WI38 (cell line): ENCODE results near the gene PIF1.
A peak's percentile ranks its signal among the peaks of the same experiment; 100 is the strongest.

Experiments
- H3K4me3 ChIP-seq: 2 replicates; pipeline ENCODE4 v1.5.1; 2011; ENCODE audit warnings: low read depth, mild to moderate bottlenecking, control low read depth, low read length
- CTCF ChIP-seq: IDR thresholded peaks from 2 replicates; pipeline ENCODE4 v1.5.1; 2012; ENCODE audit warnings: low read depth, mild to moderate bottlenecking, control low read depth, low read length

PIF1 gene

GRCh38 chr15:64847448-64847847 lies 22.0 kb upstream of the PIF1 start:
- TF ChIP-seq CTCF, result no peak
- no peak overlapping the region for H3K4me3 ChIP-seq

- no peak for TF ChIP-seq CTCF
- H3K4me3 ChIP-seq, result no peak overlapping the region
These were observed 21.6 kb upstream of the PIF1 start for GRCh38 chr15:64847016-64847415.

- no peak for TF ChIP-seq CTCF
- H3K4me3 ChIP-seq, result peak overlapping the region; percentile 98; the same call in 1 of the 2 replicates
These were observed 20.6 kb upstream of the PIF1 start for GRCh38 chr15:64845831-64846595.

- peak overlapping the region; percentile 98 for H3K4me3 ChIP-seq
- TF ChIP-seq CTCF, result no peak
These were observed 19.8 kb upstream of the PIF1 start for GRCh38 chr15:64845183-64845611.

GRCh38 chr15:64844576-64845145 lies 19.2 kb upstream of the PIF1 start:
- TF ChIP-seq CTCF, result no peak
- H3K4me3 ChIP-seq, result peak overlapping the region; percentile 98

- TF ChIP-seq CTCF, result no peak
- peak overlapping the region; percentile 98 for H3K4me3 ChIP-seq
These were observed 18.5 kb upstream of the PIF1 start for GRCh38 chr15:64843991-64844390.

- no peak for TF ChIP-seq CTCF
- peak overlapping the region; percentile 98 for H3K4me3 ChIP-seq
These were observed 17.6 kb upstream of the PIF1 start for GRCh38 chr15:64842986-64843561.
